Trophoblast cell (in vitro differentiated cells and primary cell): Measurements from ENCODE around the gene MACROD2.

ENCODE experiments used
- DNase-seq, 2 donors: peaks; one replicate each; pipeline ENCODE4 v3.0.0-alpha.2; 2016
- H2AFZ ChIP-seq: 2 replicates; pipeline ENCODE4 v1.6.1; 2013; ENCODE audit warnings: low read length, moderate library complexity, mild to moderate bottlenecking; ENCODE audit not compliant: insufficient read depth, poor library complexity
- H2AK5ac ChIP-seq: 2 replicates; pipeline ENCODE4 v1.6.1; 2013; ENCODE audit warnings: mild to moderate bottlenecking, low read length
- H2BK120ac ChIP-seq: 2 replicates; pipeline ENCODE4 v1.6.1; 2013; ENCODE audit warnings: low read length, mild to moderate bottlenecking, moderate library complexity; ENCODE audit not compliant: insufficient read depth, poor library complexity
- H2BK12ac ChIP-seq: 2 replicates; pipeline ENCODE4 v1.6.1; 2013; ENCODE audit warnings: mild to moderate bottlenecking, low read length, moderate library complexity
- H2BK5ac ChIP-seq: 2 replicates; pipeline ENCODE4 v1.6.1; 2013; ENCODE audit warnings: low read length, low read depth, moderate library complexity, mild to moderate bottlenecking; ENCODE audit not compliant: poor library complexity
- H3K14ac ChIP-seq: 2 replicates; pipeline ENCODE4 v1.6.1; 2013; ENCODE audit warnings: mild to moderate bottlenecking, low read length
- H3K18ac ChIP-seq: 2 replicates; pipeline ENCODE4 v1.6.1; 2013; ENCODE audit warnings: mild to moderate bottlenecking, low read length
- H3K23ac ChIP-seq: 2 replicates; pipeline ENCODE4 v1.6.1; 2013; ENCODE audit warnings: low read length
- H3K27ac ChIP-seq: 2 replicates; pipeline ENCODE4 v1.5.1; 2013; ENCODE audit warnings: low read depth, mild to moderate bottlenecking, inconsistent platforms, low read length, moderate library complexity
- H3K27me3 ChIP-seq: 2 replicates; pipeline ENCODE4 v1.6.1; 2013; ENCODE audit warnings: inconsistent platforms, mild to moderate bottlenecking, low read length, moderate library complexity; ENCODE audit not compliant: insufficient read depth
- H3K36me3 ChIP-seq, 2 experiments: 1 replicate in 1 of 2; 2 replicates in 1 of 2; pipeline ENCODE4 v1.6.1; 2013; ENCODE audit warnings: low read length in 2 of 2, mild to moderate bottlenecking in 2 of 2, moderate library complexity in 1 of 2; ENCODE audit not compliant: insufficient read depth in 2 of 2, control insufficient read depth in 1 of 2
- H3K4ac ChIP-seq: 2 replicates; pipeline ENCODE4 v1.6.1; 2013; ENCODE audit warnings: low read depth, mild to moderate bottlenecking, low read length, moderate library complexity
- H3K4me1 ChIP-seq, 2 experiments: 1 replicate in 1 of 2; 2 replicates in 1 of 2; pipeline ENCODE4 v1.6.1; 2013; ENCODE audit warnings: low read length in 2 of 2, mild to moderate bottlenecking in 2 of 2, moderate library complexity in 1 of 2; ENCODE audit not compliant: insufficient read depth in 2 of 2, control insufficient read depth in 1 of 2
- H3K4me2 ChIP-seq: 2 replicates; pipeline ENCODE4 v1.6.1; 2013; ENCODE audit warnings: inconsistent platforms, mild to moderate bottlenecking, low read length, moderate library complexity
- H3K4me3 ChIP-seq: 2 replicates; pipeline ENCODE4 v1.5.1; 2013; ENCODE audit warnings: mild to moderate bottlenecking, low read depth, low read length, inconsistent platforms
- H3K79me1 ChIP-seq: one replicate; pipeline ENCODE4 v1.6.1; 2013; ENCODE audit warnings: low read length
- H3K79me2 ChIP-seq: 2 replicates; pipeline ENCODE4 v1.6.1; 2013; ENCODE audit warnings: low read length, mild to moderate bottlenecking; ENCODE audit not compliant: control insufficient read depth, insufficient read depth, poor library complexity
- H3K9ac ChIP-seq: 2 replicates; pipeline ENCODE4 v1.6.1; 2013; ENCODE audit warnings: mild to moderate bottlenecking, low read length
- H3K9me3 ChIP-seq: 2 replicates; pipeline ENCODE4 v1.6.1; 2013; ENCODE audit warnings: low read depth, mild to moderate bottlenecking, control low read depth, inconsistent platforms, low read length; ENCODE audit not compliant: insufficient read depth
- H4K12ac ChIP-seq: 2 replicates; pipeline ENCODE4 v1.6.1; 2013; ENCODE audit warnings: low read depth, mild to moderate bottlenecking, low read length, moderate library complexity
- H4K8ac ChIP-seq: 2 replicates; pipeline ENCODE4 v1.6.1; 2013; ENCODE audit warnings: low read depth, mild to moderate bottlenecking, low read length, moderate library complexity
- H4K91ac ChIP-seq: one replicate; pipeline ENCODE4 v1.6.1; 2013; ENCODE audit warnings: low read depth, mild to moderate bottlenecking, low read length, moderate library complexity
- WGBS: extraction: QIAGEN DNeasy Blood & Tissue Kit; methylation state at CpG from one replicate; pipeline ENCODE4 v1.1.7; 2013; ENCODE audit warnings: missing lambda C conversion rate; ENCODE audit not compliant: insufficient read length, insufficient coverage; ENCODE audit errors: extremely low coverage; 5-methylcytosine and 5-hydroxymethylcytosine counted together

MACROD2 gene

GRCh38 chr20:14386726-14387125 lies 391.4 kb downstream of the MACROD2 start:
- Histone ChIP-seq H3K18ac (no peak overlapping the region), H3K79me2 (no peaks in the 10 kb centered on the region), H3K9me3 (peaks cover 2% of the 10 kb centered on the region), H3K27ac (no peak overlapping the region), H3K14ac (no peak overlapping the region), H3K4me1 (no peaks in the 10 kb centered on the region), H2AFZ (no peak overlapping the region), H3K4me2 (no peak overlapping the region), H4K91ac (no peak overlapping the region), H2BK120ac (no peak overlapping the region), H3K4ac (no peak overlapping the region), H3K27me3 (no peaks in the 10 kb centered on the region), H2BK5ac (no peak overlapping the region), H4K8ac (no peak overlapping the region), H3K36me3 (no peaks in the 10 kb centered on the region), H3K79me1 (no peaks in the 10 kb centered on the region), H2AK5ac (no peak overlapping the region), H3K23ac (no peak overlapping the region), H3K4me3 (no peak overlapping the region), H3K9ac (no peak overlapping the region), H4K12ac (no peak overlapping the region), H2BK12ac (no peak overlapping the region)
- no CpG with 5 or more reads among the region's 4 CpGs for WGBS
- no peak for DNase-seq

DNA sequence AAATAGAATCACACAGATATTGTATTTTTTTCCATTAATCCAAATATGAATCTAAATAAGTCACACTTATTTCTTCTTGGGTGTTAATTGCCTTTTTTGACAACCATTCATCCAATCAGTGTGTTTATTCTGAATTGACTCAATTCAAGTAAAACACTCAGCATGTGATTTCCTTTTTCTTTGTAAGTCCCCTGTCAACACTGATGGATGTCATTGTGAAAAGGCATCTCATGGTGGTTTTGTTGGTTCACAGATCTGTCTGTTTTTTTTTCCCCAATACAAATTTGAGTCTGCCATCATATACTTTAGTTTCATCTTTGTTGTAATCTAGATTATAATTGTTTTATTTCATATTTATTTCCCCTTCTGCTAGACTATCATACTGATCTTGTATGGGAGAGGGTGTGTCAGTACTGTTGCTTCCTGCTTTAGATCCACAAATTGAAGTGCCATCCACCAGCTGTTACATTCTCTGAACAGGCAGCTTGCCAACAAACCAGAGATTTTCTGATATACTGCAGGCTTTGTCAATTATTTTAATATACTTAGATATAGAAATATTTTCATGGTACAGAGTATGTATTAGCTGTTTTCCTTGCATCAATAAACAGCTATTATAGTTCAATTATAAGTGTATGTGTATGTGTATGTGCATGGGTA lies 406.3 kb downstream of the MACROD2 start:
- Histone ChIP-seq H2BK120ac (no peak overlapping the region), H3K14ac (no peak overlapping the region), H3K4me1 (no peaks in the 10 kb centered on the region), H2AK5ac (no peak overlapping the region), H3K36me3 (no peaks in the 10 kb centered on the region), H3K4me3 (no peak overlapping the region), H4K8ac (no peak overlapping the region), H3K79me2 (no peaks in the 10 kb centered on the region), H3K4ac (no peak overlapping the region), H3K9me3 (no peaks in the 10 kb centered on the region), H3K79me1 (no peaks in the 10 kb centered on the region), H3K4me2 (no peak overlapping the region), H3K18ac (no peak overlapping the region), H2BK5ac (no peak overlapping the region), H2BK12ac (no peak overlapping the region), H4K91ac (no peak overlapping the region), H3K27ac (no peak overlapping the region), H3K9ac (no peak overlapping the region), H3K27me3 (no peaks in the 10 kb centered on the region), H2AFZ (no peak overlapping the region), H3K23ac (no peak overlapping the region), H4K12ac (no peak overlapping the region)
- no peak for DNase-seq

DNA sequence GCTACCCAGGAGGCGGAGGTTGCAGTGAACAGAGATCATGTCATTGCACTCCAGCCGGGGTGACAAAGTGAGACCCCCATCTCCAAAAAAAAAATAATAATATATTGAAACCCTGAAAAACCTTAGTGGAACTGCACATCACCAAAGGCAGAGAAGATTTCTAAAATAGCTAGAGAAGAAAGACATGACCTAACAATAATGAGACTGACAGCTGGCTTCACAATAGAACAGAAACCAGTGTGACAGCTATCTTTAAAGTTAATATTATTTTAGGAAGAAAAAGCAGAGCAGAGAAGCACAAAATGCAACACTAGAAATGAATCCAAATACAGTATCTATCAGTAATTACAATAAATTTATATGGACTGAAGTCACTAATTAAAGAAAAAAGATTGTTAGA lies 409.2 kb downstream of the MACROD2 start:
- Histone ChIP-seq H4K12ac (no peak overlapping the region), H3K79me2 (no peaks in the 10 kb centered on the region), H2AFZ (no peak overlapping the region), H2BK5ac (no peak overlapping the region), H3K27me3 (no peaks in the 10 kb centered on the region), H3K4me3 (no peak overlapping the region), H4K8ac (no peak overlapping the region), H2AK5ac (no peak overlapping the region), H3K79me1 (no peaks in the 10 kb centered on the region), H4K91ac (no peak overlapping the region), H2BK12ac (no peak overlapping the region), H3K9ac (no peak overlapping the region), H3K14ac (no peak overlapping the region), H3K4ac (no peak overlapping the region), H3K4me2 (no peak overlapping the region), H3K18ac (no peak overlapping the region), H3K4me1 (no peaks in the 10 kb centered on the region), H3K36me3 (no peaks in the 10 kb centered on the region), H3K9me3 (no peaks in the 10 kb centered on the region), H3K27ac (no peak overlapping the region), H2BK120ac (no peak overlapping the region), H3K23ac (no peak overlapping the region)
- no CpG with 5 or more reads among the region's 2 CpGs for WGBS
- no peak for DNase-seq

GRCh38 chr20:14406495-14406894 lies 411.2 kb downstream of the MACROD2 start:
- peak; percentile 0 to 71 for DNase-seq
- Histone ChIP-seq H3K27ac (no peak overlapping the region), H4K91ac (no peak overlapping the region), H2BK12ac (no peak overlapping the region), H2BK5ac (no peak overlapping the region), H3K4me3 (no peak overlapping the region), H3K14ac (no peak overlapping the region), H3K79me1 (no peaks in the 10 kb centered on the region), H3K36me3 (no peaks in the 10 kb centered on the region), H2AFZ (no peak overlapping the region), H3K4me1 (no peaks in the 10 kb centered on the region), H3K23ac (no peak overlapping the region), H3K9ac (no peak overlapping the region), H2AK5ac (no peak overlapping the region), H3K4ac (no peak overlapping the region), H3K79me2 (no peaks in the 10 kb centered on the region), H2BK120ac (no peak overlapping the region), H3K4me2 (no peak overlapping the region), H3K18ac (no peak overlapping the region), H3K9me3 (no peaks in the 10 kb centered on the region), H3K27me3 (no peaks in the 10 kb centered on the region), H4K8ac (no peak overlapping the region), H4K12ac (no peak overlapping the region)
